Activated T-helper 1 cell treated with anti-CD3 and anti-CD28 coated beads, Interleukin-2, amount 50 U/mL, for 16 hours (primary cell): ENCODE data around the gene DLG2.
"Not testable (repeated sequence)": the region's sequence is repeated elsewhere in the genome, so short reads cannot be mapped to it uniquely, and the experiment has no call there.

Source experiments
- DNase-seq, 2 donors: peaks; one replicate each; pipeline ENCODE4 v3.0.0-alpha.2; 2020; ENCODE audit warnings: low read depth in 1 of 2, low spot score in 1 of 2

The DLG2 gene

DNA sequence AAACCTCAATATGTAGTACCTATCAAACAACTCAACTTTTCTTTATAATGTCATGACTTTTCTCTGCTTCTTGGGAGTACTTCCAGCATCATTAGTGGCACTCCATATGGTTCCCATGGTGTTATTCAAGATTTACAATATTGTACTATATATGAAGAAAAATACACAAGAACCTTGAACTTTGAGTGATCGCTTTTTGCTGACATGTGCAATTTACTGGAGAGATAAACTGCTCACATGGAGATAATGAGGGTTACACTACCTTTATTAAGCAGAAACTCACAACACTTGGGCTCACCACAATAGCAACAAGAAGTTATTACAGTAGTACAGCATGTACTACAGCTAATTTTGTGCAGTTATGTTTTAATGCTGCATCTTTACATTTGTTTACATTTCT, 388.2 kb downstream of the DLG2 start:
- DNase-seq, result no peak

DNA sequence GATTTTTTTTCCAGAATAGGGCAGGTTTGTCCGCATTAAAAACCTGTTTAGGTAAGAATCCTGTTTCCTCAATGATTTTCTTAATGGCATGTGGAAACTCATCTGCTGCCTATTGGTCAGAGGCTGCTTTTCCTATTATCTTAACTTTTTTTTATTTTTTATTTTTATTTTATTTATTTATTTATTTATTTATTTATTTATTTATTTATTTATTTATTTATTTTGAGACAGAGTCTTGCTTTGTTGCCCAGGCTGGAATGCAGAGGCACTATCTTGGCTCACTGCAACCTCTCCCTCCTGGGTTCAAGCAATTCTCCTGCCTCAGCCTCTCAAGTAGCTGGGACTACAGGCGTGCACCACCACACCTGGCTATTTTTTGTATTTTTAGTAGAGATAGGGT, 389.1 kb downstream of the DLG2 start:
- not testable (repeated sequence) for DNase-seq

DNA sequence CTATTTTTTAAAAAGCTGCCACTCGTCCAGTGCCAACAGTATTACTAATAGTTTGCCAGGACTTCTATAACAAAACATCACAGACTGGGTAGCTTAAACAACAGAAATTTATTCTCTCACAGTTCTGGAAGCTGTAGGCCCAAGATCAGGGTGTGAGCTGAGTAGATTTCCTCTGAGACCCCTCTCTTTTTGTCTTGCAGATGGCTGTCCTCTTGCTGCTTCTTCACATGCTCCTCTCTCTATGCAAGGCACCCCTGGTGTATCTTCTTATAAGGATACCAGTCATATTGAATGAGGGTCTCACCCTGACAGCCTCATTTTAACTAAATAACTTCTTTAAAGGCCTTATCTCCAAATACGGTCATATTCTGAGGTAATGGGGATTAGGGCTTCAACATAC, 390.9 kb downstream of the DLG2 start:
- no peak for DNase-seq

DNA sequence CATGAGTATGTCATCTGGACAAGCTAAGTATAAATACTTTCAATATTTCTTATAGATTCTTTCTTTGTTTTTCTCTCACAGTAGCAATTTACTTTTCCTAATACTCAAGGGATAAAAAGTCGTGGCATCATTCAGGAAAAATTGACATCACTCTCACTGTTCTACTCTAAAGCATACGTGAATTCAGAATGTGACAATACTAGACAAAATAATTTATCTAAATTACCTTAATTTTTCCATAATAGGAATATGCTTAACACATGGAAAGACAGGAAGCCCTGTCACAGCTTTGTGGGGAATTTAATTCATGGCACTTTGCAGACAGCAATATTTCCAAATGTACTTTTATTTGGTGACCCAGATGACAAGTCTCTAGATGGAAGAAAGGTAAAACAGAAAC, 394.6 kb downstream of the DLG2 start:
- DNase-seq, result no peak

DNA sequence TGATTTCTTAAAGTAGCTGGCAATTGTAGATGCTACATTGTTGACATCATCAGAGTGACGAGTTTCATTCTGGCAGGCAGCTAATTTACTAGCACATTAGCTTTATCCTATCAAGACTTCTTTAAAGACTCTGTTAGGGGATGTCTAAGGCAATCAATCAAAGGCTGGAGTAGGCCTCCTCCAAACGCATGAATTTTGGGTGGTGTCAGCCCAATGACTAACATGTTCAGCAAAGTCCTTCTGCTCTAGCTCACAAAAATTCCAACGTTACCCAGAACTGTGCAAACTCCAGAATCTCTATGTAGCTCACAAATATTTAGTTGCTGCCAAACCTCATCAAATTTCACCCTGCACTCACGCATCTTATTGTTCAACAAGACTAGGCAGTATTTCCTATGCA, 395.6 kb downstream of the DLG2 start:
- no peak for DNase-seq

DNA sequence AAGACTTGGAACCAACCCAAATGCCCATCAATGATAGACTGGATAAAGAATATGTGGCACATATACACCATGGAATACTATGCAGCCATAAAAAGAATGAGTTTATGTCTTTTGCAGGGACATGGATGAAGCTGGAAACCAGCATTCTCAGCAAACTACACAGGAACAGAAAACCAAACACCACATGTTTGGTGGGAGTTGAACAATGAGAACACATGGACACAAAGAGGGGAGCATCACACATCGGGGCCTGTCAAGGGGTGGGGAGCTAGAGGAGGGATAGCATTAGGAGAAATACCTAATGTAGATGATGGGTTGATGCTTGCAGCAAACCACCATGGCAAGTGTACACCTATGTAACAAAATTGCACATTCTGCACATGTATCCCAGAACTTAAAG, 397.4 kb downstream of the DLG2 start:
- DNase-seq, result not testable (repeated sequence)

DNA sequence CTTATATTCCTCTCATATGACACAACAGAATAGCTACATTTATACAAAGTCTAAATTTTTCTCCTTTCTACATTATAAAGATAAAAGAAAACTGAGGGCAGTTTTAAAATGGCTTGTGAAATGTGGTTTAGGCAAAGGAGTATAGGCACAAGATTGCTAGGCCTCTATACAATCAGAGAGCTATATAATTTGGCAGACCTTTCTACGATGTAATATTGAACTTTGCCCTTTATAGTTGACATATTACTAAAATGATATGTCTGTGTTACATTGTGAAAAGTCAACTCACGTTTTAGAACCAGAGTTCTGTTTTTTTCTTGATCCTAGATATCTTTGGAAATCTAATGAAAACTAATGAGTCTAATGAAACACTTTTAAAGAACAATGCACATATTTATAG, 430.2 kb downstream of the DLG2 start:
- DNase-seq, result no peak

DNA sequence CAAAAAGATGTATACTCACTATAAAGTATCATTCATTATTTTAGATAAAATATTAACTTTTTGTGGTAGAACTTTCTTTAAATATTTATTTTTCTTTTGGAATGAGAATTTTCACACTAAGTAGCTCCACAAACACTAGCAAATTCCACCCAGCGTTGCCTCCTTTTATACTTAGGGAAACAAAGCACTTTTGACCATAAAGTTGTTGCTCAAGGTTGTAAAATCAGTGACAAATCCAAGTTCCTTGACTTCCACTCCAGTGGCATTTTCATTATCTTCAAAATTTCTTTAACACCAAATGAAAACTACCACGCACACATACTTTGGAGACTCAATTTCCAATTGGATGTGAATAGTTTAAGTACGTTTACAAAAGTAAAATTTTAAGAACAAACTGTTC, 431.2 kb downstream of the DLG2 start:
- DNase-seq, result no peak

DNA sequence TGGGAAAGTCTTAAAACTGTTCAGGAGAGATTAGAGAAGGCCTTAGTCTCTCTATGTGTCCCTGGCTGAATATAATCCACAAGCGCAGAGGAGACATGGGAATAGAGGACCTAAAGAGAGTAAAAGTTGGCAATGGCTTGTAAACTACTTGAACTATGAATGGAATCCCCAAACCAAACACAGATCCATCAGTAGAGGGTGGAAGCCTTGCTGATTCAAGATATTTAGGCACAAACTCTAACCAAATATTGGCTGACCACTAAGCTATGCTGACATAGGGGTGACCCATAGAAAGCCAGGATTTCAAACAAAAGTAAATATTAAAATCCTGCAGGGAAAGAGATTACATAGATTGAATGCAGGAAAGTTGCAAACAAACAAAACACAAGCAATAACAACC, 439.2 kb downstream of the DLG2 start:
- no peak for DNase-seq

DNA sequence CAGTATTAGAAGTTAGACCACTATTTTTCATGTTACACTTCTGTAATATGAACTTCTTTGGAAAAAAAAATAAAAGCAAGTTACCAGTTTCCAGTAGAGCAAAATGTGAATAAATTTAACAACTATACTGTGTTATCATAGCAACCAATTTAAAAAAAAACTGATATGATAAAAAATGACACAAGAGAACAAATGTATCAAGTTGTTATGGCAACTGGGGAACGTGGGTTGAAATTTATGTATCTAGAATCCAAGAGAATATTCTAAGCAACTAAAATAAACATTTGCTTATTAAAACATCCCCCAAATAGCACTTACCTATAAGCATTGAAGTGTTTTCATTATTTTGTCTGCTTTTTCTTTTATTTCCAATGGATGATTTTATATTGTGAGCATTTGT, 442.4 kb downstream of the DLG2 start:
- no peak for DNase-seq

DNA sequence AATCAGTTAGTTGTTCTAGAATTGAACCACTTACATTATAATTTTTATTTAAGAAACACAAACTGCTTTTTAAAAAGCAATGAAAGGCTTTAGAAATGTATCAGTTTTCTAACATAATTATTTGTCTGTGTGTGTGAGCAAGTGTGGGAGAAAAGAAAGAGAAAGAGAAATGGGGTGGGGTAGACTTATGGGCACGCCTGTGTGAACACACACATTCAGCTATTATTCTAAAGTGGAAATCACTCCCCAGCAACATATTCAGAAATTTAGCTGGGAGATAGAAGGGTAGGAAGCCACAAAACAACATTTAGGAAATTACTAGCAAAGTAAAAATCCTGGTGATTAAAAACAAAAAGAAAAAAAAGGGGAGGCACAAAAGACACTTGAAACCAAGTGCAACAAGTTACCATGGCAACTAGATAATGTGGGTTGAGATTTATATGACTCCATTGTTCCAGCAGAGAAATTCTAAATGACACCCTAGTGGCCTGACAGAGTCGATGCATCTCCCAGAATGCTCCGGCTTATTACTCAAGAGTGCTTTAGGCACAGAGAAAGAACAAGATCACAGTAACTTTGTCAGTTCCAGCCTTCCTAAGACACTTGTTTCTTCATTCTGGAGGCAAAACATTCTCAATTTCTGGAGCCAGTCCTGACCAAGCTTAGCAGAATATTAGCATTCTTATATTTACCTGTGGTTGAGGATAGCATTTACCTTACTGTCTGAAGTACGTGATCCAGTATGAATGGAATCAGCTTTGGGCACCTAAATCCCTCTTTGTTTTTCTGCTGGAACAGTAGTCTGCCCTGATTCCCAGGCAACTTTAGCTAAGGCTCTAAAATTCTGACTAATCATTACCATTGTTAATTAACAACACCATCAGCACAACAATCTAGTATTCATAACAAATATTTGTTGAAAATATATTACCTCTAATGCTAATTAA, 444.4 kb downstream of the DLG2 start:
- DNase-seq, result no peak

DNA sequence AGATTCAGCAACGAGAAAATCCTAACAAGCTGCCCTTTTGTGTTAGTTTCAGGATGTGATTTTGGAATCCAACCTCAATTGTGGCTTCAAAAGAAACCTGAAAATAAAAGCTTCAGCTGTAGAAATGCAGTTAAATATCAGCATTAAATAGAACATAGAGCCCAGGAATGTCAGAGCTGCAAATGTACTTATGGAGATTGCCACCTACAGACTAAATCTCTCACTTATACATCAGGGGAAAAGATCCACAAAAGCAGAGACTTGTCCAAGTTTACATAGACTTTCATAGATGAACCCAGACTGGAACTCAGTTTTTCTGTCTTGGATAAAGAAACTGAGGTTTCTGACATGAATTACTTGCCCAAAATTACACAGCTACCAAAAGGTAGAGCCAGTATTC, 446.6 kb downstream of the DLG2 start:
- no peak for DNase-seq

DNA sequence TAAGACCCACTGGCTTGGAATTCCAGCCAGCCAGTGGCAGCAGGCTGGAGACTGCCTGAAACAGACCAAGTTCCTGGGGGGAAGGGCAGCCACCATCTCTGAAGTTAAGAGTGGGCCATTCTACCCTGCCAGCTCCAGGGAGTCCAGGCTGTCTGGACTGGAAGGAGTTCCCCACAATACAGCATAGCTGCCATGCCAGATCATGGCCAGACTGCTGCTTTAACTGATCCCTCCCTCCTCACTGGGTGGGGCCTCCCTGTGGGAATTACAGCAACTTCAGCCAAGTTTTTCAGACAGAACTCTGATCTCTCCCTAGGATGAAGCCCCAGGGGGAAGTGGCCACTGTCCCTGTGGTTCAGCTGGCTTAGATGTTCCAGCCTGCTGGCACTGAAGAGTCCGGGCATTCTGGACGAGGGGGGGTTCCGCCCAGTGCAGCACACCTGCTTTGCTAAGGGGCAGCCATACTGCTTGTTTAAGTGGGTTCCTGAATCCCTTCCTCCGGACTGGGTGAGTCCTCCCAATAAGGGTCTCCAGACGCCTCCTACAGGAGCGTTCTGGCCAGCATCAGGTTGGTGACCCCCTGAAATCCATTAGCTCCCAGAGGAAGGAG, 455.4 kb downstream of the DLG2 start:
- no peak for DNase-seq

DNA sequence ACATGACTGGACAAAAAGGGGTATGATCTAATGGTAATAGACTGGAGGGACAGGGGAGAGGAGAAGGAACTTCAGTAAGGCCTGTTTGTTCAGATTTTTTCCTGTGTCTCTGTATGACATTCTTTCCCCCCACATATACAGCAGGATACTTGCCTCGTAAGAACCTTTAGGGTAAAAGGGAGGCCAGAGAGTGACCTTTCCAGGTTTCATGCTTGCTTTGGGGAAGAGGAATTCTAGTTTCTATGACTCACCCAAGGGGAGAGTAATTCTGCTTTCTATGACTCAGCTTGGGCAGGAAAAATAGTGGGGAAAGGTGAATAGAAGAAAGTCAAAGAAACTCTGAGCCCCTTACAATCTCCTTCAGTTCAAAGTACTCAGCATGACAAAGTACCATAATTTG, 457.0 kb downstream of the DLG2 start:
- DNase-seq, result no peak

DNA sequence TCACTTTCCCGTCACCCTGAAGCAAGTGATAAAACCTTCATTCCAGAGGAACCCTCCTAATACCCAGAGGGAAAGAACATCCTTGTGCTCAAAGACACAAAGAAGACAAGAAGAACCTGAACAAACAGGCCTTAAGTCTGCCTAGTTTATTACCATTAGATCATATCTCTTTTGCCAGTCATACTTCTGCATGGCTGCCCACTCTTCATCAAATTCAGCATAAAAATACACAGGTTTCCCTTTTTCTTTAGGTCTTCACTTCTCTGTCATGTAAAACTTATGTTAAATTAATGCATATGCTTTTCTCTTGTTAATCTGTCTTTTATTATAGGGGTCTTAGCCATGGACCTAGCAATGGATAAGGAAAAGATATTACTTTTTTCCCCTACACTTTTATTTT, 459.7 kb downstream of the DLG2 start:
- no peak for DNase-seq

DNA sequence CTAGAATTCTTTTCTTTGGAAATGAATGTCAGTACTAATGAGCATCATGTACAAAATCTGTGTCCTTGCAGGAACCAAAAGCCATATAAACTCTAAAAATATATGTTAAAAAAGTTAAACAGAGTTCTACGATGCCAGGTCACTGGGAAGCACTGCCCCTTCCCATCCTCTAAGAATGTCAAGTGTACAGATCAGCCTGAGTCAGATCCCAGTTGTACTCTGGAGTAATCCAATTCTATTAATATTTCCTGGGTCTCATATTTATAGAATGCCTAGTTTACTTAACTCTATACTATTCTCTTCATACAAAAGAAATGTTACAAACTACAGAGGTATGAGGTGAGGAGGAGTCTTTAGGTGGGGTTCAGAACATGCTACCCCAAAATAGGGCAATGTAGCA, 460.1 kb downstream of the DLG2 start:
- DNase-seq, result no peak

DNA sequence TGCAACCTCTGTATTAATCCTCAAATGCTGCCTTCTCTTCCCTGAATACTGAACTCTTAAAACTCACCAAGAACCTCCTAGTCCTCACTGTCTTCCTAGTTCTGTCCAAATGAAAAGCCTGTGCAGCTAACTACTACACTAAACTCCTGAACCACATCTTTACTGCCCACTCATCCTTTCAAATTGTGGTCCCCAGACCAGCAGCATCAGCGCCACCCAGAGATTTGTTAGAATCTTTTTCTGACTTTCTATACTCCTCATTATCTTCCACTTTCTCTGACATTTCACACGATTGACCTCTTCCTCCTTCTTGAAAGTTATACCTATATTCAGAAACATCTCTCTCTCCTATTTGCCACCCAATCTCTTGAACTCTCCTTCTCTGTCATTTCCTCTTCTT, 461.3 kb downstream of the DLG2 start:
- no peak for DNase-seq

DNA sequence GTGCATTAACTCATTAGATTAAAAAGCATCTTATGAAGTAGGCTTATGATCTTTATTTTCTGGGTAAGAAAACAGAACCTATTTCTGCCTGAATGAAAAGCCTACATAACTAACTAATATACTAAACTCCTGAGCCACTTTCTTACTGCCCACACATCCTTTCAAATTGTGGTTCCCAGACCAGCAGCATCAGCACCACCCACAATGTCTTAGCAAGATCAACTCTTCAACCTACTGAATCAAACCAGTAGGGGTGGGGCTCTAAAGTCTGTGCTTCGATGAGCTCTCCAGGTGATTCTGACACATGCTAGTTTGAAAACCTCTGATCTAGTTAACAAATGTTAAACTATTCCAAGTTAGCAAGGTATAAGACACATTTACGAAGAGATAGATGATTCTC, 462.4 kb downstream of the DLG2 start:
- DNase-seq, result no peak

DNA sequence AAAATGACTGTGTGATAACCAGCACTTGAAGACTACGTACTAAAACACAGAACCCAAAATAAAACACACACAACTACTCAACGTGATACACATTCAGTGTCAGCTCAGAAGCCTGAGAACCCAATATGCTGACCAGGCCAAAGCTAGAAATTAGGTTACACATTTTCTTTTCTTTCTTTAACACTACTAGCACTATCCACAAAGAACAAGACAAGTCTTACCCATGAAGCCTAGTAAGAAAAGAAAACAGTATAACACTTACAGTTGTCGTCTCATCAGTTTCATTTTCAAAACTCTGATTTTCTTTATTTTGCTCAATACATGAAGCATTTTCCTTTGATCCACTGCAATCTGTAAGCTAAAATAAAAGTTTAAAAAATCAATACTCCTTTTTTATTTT, 472.9 kb downstream of the DLG2 start:
- DNase-seq, result no peak

DNA sequence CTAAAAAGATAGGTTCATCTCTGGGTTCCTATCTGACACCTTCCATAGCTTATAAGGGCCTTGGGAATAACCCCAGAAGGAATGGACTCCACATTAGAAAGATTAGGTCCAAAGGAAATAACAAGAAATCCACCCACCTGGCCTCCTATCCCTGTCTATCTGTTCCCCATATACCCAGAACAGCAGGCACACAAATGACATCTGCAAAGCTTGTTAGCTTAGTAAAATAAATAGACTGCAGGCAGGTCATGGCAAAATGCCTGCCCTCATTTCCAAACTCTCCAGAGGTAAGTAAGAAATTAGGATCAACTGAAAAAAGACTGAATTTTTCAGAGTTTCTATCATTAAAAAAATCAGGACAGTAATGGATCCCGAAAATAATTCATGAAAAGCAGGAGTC, 489.5 kb downstream of the DLG2 start:
- DNase-seq, result no peak

DNA sequence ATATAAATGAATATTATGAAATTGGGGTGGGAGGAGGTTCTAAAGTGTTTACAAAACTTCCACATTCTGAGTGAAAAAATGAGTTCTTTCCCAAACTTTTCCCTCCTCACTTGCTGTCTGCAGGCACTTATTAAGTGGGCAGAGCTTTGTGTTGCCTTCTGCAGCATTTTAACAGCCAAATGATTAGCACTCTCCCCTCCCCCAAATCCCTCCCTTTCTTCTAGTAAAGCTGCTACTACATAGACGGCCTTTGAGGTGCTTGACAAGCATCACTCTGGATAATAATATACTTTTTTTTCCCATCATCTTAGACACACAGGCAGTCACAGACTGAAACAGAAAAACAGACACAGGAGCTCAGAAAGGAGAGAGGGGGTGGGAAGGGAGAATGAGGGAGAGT, 493.5 kb downstream of the DLG2 start:
- DNase-seq, result no peak

DNA sequence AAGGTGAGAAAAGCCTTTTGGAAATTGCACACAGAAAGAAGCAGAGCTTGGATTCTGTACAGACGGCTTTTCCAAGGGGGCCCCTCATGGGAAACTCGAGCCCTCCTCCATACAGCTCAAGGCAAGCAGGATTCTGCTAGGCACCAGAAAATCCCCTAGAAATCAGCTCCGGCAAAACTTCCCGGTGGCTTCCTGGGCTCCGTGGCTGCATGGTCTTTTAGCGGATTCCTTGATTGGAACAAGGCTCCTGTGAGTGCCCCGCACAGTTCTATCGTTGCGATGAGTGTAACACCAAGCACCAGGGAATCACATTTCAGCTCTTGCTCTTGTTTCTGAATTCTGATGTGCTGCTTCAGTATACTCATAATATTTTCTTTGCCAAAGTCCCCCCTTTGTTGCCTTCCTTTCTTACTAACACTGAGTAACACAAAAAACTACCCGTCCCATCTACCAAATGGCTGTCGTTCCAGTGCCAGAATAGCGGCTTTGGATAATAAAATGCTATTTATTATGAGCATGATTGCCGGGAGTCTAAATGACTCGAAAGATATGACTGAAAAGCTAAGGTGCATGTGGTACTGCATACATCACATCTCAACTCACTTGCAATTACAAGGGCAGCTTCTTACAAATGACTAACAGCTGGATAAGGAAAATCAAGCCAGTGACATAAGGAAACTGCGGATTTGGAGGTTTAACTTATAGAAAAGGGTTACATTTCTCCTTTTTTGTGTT, 494.1 kb downstream of the DLG2 start:
- DNase-seq, result no peak
